H1 (cell line): ENCODE data around the gene MPST. TPM values are rescaled to one million over a fixed set of nuclear protein-coding genes. Genes with fewer than 3 reads are reported as not detected.

Source experiments
- EZH2 ChIP-seq: fragments of 200-600 bp; sonication (generic); IDR thresholded peaks from 2 replicates; pipeline ENCODE4 v1.7.1; 2012; ENCODE audit warnings: low read depth, mild to moderate bottlenecking, moderate library complexity, low read length, inconsistent platforms; ENCODE audit not compliant: severe bottlenecking
- GTF2F1 ChIP-seq: IDR thresholded peaks from 2 replicates; pipeline ENCODE4 v1.6.1; 2012; ENCODE audit warnings: low read depth, low read length, improper control_type of control experiment, borderline replicate concordance
- HDAC6 ChIP-seq: IDR thresholded peaks from one replicate; pipeline ENCODE4 v1.7.1; 2012; ENCODE audit warnings: low read depth, mild to moderate bottlenecking, inconsistent platforms, low read length, moderate library complexity
- polyA plus RNA-seq, 7 experiments: library from polyadenylated mRNA; depleted of rRNA in 3 of 7; stranded (reverse) in 5 of 7; unstranded in 2 of 7; fragments of >200 nt in 5 of 7; fragments of 200-250 nt in 2 of 7; gene quantifications; 1 replicate in 5 of 7; 2 replicates in 1 of 7; 4 replicates in 1 of 7; pipeline versions ENCODE4 v1.2.1 to v1.2.3, GENCODE V29; 2011 to 2013; ENCODE audit warnings: missing spikeins in 2 of 7, mixed read lengths in 2 of 7
- total RNA-seq: library from RNA; stranded (reverse); fragmentation: NEBNext Ultra II Directional; extraction: Animal tissue kit (Norgen Biotek cat#: 25700); gene quantifications from 2 replicates; pipeline ENCODE4 v1.2.1, GENCODE V29; 2021
- TF ChIP-seq, protein P1 (sequence below): IDR thresholded peaks from 2 replicates; pipeline ENCODE4 v1.6.1; 2012; ENCODE audit warnings: low read length, inconsistent platforms

Gene MPST
- total and polyA plus RNA-seq, 2 of the 8 experiments (the other 6 are each of a cell fraction or from before 2014, with no cell fraction given): 86.0 to 124 TPM

DNA sequence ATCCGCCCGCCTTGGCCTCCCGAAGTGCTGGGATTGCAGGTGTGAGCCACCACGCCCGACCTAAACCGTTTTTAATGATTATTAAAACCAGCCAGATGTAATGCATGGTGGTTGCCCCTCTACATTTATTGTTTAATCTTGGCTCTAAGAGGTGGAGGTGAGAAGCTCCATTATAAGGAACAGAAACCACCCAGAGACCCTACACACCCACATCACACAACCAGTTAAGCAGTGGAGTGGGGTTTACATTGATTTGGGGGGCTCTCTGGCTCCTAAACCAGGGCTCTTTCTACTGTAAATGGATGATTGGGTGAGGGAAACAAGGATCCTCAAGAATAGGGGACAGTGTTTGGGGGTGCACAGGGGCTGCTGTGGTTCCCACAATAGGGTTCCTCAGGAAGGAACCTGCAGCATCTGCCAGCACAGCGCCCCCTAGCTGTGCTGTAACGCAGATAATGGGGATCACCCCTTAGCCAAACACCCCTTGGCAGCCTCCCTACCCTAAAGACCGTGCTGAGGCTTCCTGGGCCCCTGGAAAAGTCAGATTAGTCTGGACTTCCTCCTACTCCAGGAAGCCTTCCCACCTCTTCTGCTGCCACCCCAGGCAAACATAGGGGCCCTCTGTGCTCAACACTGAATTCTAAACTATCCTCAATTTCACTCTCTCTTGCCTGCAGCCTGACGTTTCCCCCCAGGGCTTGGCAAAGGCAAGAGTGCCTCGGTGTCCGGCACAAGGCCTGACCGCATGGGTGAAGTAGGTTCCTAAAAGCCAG is 2.4 kb downstream of the MPST start (continued):
- TF ChIP-seq, protein P1, sequence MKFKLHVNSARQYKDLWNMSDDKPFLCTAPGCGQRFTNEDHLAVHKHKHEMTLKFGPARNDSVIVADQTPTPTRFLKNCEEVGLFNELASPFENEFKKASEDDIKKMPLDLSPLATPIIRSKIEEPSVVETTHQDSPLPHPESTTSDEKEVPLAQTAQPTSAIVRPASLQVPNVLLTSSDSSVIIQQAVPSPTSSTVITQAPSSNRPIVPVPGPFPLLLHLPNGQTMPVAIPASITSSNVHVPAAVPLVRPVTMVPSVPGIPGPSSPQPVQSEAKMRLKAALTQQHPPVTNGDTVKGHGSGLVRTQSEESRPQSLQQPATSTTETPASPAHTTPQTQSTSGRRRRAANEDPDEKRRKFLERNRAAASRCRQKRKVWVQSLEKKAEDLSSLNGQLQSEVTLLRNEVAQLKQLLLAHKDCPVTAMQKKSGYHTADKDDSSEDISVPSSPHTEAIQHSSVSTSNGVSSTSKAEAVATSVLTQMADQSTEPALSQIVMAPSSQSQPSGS: no peak
- TF ChIP-seq GTF2F1: no peak
- no peak for TF ChIP-seq HDAC6
- TF ChIP-seq EZH2: no peak
